ENCODE measurements around the gene TCF7. TPM values are rescaled to one million over a fixed set of nuclear protein-coding genes. Genes with fewer than 3 reads are reported as not detected.

The TCF7 gene
- total RNA-seq, 1 donor from 2014 or later: 5.7 TPM

DNA sequence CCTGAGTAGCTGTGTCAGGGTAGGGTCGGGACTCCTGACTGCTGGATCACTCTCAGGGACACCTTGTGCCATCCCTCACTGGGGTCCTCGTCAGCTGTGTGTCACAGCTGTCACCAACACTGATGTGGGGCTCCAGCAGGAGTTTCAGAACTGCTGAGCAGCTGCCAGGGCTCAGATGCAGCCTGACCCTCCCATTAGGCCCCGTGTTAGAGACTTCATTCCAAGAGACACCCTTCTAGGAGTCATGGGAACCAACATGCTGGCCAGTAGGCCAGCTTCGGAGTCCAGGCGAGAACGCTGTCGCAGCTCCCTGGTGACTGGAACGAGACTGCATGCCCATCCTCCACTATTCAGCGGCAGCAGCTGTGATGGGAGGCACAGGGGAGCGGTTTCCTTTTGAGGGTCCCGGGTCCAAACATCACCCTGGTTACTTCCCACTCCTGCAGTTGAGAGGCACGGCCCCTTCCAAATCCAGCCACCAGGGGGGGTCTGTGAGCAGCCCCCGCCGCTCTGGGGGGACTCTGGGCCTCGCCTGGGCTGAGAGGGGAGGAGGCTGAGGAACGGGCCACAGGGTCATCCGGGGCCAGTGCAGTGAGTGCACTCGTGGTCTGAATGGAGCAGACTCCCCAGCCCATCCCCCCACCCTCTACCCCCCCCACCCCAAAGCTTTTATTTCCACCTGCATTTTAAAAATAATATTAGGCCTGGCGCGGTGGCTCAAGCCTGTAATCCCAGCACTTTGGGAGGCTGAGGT lies 12.6 kb upstream of the TCF7 start:
- H3K27me3 ChIP-seq (ENCODE audit: low read depth): no peaks in the 10 kb centered on the region
- no peaks in the 10 kb centered on the region for H3K36me3 ChIP-seq
- no peak overlapping the region for H3K27ac ChIP-seq
- no peaks in the 10 kb centered on the region for H3K9me3 ChIP-seq
- intact Hi-C loops (cut with DNase I): no loop called here
- H3K4me3 ChIP-seq: no peak overlapping the region
- TF ChIP-seq, protein P1, sequence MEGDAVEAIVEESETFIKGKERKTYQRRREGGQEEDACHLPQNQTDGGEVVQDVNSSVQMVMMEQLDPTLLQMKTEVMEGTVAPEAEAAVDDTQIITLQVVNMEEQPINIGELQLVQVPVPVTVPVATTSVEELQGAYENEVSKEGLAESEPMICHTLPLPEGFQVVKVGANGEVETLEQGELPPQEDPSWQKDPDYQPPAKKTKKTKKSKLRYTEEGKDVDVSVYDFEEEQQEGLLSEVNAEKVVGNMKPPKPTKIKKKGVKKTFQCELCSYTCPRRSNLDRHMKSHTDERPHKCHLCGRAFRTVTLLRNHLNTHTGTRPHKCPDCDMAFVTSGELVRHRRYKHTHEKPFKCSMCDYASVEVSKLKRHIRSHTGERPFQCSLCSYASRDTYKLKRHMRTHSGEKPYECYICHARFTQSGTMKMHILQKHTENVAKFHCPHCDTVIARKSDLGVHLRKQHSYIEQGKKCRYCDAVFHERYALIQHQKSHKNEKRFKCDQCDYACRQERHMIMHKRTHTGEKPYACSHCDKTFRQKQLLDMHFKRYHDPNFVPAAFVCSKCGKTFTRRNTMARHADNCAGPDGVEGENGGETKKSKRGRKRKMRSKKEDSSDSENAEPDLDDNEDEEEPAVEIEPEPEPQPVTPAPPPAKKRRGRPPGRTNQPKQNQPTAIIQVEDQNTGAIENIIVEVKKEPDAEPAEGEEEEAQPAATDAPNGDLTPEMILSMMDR (IDR thresholded peaks at IDR 0.05): peak; percentile 86
- peak; percentile 69 for DNase-seq
- peak; percentile 81 to 88 for ATAC-seq
- H3K4me1 ChIP-seq: no peaks in the 10 kb centered on the region

DNA sequence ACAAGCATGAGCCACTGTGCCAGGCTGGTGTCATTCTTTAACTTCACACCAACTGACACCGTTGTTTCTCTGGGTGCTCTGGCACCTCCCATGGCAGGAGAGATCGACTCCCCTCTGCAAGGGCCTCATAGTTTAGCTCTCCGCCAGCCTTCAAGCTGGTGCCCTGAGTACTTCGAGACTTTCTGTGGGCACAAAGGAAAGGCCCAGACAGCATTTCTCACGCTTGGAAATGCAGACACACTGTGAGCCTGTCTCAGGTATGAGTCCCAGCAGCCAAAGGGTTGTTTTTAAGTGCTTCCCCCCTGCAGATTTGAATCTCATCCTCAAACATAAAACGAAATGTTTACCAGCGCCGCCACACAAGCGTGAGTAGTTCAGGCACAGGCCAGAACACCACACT lies 11.1 kb upstream of the TCF7 start:
- ATAC-seq (no peak), DNase-seq (no peak)
- Histone ChIP-seq H3K4me1 (no peaks in the 10 kb centered on the region), H3K27ac (no peak overlapping the region), H3K4me3 (no peak overlapping the region), H3K27me3 (ENCODE audit: low read depth) (no peaks in the 10 kb centered on the region), H3K36me3 (no peaks in the 10 kb centered on the region), H3K9me3 (no peaks in the 10 kb centered on the region)
- intact Hi-C loops (cut with DNase I): no loop called here
- TF ChIP-seq, protein P1 (IDR thresholded peaks at IDR 0.05): no peak

DNA sequence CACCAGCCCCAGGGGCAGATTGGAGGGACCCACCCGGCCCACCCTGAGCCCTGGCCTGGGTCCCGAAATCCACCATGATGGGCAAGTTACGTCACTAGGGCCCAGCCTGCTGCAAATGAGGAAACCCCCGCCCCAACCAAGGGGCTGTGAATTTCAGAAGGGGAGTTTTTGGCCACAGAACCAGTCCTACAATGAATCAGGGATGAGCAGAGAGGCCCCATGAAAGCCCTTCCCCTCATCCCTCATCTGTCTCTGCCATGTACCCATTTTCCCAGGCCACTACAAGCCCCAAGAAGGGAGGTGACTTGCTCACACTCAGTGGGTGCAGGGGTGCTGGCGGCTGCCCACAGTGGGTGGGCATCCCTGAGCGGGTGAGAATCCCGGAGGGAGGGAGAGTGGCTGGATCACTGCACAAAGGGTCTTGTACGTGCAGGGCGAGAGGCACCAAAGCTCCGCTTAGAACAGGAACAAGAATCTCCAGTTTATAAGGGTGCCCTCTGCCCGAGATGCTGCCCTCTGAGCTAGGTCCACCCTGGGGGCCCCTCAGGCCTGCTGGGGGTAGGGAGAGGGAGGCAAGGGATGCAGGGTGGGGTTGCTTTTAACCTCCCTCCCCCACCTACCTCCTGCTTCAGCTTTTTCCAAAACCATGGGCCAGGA lies 10.4 kb upstream of the TCF7 start:
- no peak overlapping the region for H3K4me3 ChIP-seq
- intact Hi-C loops (cut with DNase I): no loop called here
- no peaks in the 10 kb centered on the region for H3K4me1 ChIP-seq
- ATAC-seq: no peak
- no peaks in the 10 kb centered on the region for H3K27me3 ChIP-seq (ENCODE audit: low read depth)
- no peak for DNase-seq
- H3K27ac ChIP-seq: peak overlapping the region; percentile 18
- TF ChIP-seq, protein P1 (IDR thresholded peaks at IDR 0.05): no peak
- no peaks in the 10 kb centered on the region for H3K9me3 ChIP-seq
- no peaks in the 10 kb centered on the region for H3K36me3 ChIP-seq

DNA sequence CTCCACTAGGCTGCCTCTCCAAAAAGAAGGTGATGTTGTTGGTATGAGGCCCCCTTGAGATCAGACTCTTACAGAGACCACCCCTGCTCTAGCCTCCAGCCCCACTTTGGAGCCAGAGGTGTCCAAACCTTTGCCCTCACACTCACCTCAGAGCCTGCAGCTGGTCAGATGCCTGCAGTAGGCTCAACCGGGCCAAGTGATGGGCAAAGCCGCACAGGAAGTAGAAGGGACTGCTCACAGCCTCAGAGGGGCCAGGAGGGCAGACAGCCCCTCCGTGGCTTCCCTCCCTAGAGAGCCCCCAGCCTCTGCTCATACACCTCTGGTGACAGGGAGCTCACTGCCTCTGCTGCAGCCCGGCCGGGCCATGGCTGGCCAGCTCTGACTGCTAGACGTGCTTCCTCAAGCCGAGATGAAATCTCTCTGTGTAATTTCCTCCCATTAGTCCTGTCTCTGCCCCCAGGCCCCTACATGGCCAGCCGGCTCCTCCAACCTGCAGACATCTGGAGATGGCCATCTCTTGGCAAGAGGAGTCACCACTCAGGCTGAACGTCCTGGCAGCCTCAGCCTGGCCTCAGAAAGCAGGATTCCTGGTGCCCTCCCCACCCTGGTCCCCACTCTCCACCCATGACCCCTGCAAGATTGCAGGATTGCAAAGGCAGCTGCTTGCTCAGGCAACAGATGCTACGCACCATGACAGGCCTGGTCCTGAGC lies 7.3 kb upstream of the TCF7 start:
- H3K9me3 ChIP-seq: no peaks in the 10 kb centered on the region
- H3K27ac ChIP-seq: no peak overlapping the region
- ATAC-seq (no peak), DNase-seq (no peak)
- no peaks in the 10 kb centered on the region for H3K36me3 ChIP-seq
- TF ChIP-seq, protein P1 (IDR thresholded peaks at IDR 0.05): no peak
- H3K27me3 ChIP-seq (ENCODE audit: low read depth): no peaks in the 10 kb centered on the region
- no peak overlapping the region for H3K4me3 ChIP-seq
- intact Hi-C loops (cut with DNase I): no loop called here
- H3K4me1 ChIP-seq: no peaks in the 10 kb centered on the region

DNA sequence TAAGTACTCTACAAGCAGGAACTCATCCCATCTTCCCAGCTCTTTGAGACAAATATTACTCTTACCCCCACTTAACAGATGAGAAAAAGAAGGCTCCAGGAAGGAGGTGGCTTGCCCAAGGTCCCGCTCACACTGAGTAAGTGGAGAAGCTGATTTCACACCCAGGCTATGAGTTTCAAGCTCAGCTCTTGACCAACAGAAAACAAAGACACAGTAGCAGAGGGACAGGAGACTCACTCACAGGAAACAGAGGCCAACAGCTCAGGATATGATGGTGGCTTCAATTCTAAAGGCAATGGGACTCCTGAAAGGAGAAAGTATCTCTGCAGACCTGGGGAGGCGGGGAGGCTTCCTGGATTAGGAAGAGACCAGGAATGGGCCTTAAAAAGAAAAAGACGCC lies 6.7 kb upstream of the TCF7 start:
- intact Hi-C loops (cut with DNase I): no loop called here
- TF ChIP-seq, protein P1 (IDR thresholded peaks at IDR 0.05): no peak
- H3K4me3 ChIP-seq: no peak overlapping the region
- peaks cover 2% of the 10 kb centered on the region for H3K27me3 ChIP-seq (ENCODE audit: low read depth)
- no peak for DNase-seq
- H3K36me3 ChIP-seq: no peaks in the 10 kb centered on the region
- H3K27ac ChIP-seq: no peak overlapping the region
- ATAC-seq: no peak
- no peaks in the 10 kb centered on the region for H3K4me1 ChIP-seq
- no peaks in the 10 kb centered on the region for H3K9me3 ChIP-seq

All from lower lobe of right lung (tissue), 2 donors.